Ishikawa (cell line): ENCODE data around the gene MRPL49.

Source experiments
- CREB1 ChIP-seq: IDR thresholded peaks from 2 replicates; pipeline ENCODE4 v1.6.1; 2012; ENCODE audit warnings: low read depth
- RAD21 ChIP-seq: IDR thresholded peaks from 2 replicates; pipeline ENCODE4 v1.6.1; 2012; ENCODE audit warnings: low read depth
- TAF1 ChIP-seq: IDR thresholded peaks from 2 replicates; pipeline ENCODE4 v1.6.1; 2012; ENCODE audit warnings: low read depth, mild to moderate bottlenecking
- YY1 ChIP-seq: IDR thresholded peaks from 2 replicates; pipeline ENCODE4 v1.6.1; 2012; ENCODE audit warnings: low read depth
- TF ChIP-seq, protein P1 (sequence below): IDR thresholded peaks from 2 replicates; pipeline ENCODE4 v1.6.1; 2012; ENCODE audit warnings: low read depth, mild to moderate bottlenecking
- TF ChIP-seq, protein P2 (sequence below): IDR thresholded peaks from 2 replicates; pipeline ENCODE4 v1.6.1; 2012
- TF ChIP-seq, protein P3 (sequence below): IDR thresholded peaks from 2 replicates; pipeline ENCODE4 v1.6.1; 2012

DNA sequence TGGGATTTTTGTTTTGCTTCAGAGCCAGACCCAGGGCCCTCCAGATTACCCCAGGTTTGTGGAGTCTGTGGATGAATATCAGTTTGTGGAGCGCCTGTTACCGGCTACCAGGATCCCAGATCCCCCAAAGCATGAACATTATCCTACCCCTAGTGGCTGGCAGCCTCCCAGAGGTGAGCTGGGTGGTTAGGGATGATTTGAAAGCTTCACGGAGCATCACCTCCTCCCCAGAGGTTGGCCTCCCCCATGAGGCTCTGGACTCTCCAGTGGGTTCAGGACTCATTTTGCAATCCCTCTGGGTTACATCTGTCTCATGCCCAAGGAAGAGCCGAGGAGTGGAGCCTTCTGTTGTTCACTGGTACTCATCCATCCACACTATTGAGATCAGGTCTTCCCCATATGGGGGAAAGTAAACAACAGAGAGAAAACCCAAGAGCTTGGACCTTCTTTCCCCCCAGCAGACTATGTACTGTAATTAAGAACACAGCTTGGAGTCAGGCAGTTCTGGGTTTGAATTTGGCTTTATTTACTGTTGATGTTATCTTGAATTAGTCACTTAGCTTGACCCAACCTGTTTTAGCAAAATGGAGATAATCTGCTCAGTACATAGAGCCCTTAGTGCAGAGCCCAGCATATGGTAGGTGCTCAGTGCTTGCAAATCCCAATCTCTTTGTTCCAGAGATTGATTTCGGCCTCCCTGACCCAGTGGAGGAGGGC lies 2.5 kb downstream of the MRPL49 start:
- TF ChIP-seq, protein P1, sequence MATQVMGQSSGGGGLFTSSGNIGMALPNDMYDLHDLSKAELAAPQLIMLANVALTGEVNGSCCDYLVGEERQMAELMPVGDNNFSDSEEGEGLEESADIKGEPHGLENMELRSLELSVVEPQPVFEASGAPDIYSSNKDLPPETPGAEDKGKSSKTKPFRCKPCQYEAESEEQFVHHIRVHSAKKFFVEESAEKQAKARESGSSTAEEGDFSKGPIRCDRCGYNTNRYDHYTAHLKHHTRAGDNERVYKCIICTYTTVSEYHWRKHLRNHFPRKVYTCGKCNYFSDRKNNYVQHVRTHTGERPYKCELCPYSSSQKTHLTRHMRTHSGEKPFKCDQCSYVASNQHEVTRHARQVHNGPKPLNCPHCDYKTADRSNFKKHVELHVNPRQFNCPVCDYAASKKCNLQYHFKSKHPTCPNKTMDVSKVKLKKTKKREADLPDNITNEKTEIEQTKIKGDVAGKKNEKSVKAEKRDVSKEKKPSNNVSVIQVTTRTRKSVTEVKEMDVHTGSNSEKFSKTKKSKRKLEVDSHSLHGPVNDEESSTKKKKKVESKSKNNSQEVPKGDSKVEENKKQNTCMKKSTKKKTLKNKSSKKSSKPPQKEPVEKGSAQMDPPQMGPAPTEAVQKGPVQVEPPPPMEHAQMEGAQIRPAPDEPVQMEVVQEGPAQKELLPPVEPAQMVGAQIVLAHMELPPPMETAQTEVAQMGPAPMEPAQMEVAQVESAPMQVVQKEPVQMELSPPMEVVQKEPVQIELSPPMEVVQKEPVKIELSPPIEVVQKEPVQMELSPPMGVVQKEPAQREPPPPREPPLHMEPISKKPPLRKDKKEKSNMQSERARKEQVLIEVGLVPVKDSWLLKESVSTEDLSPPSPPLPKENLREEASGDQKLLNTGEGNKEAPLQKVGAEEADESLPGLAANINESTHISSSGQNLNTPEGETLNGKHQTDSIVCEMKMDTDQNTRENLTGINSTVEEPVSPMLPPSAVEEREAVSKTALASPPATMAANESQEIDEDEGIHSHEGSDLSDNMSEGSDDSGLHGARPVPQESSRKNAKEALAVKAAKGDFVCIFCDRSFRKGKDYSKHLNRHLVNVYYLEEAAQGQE = no peak
- TF ChIP-seq TAF1 (no peak), YY1 (no peak), RAD21 (no peak), CREB1 (no peak)
- TF ChIP-seq, protein P2, sequence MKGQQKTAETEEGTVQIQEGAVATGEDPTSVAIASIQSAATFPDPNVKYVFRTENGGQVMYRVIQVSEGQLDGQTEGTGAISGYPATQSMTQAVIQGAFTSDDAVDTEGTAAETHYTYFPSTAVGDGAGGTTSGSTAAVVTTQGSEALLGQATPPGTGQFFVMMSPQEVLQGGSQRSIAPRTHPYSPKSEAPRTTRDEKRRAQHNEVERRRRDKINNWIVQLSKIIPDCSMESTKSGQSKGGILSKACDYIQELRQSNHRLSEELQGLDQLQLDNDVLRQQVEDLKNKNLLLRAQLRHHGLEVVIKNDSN = no peak
- TF ChIP-seq, protein P3, sequence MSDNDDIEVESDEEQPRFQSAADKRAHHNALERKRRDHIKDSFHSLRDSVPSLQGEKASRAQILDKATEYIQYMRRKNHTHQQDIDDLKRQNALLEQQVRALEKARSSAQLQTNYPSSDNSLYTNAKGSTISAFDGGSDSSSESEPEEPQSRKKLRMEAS = no peak
